Activated CD8-positive, alpha-beta memory T cell treated with anti-CD3 and anti-CD28 coated beads, Interleukin-2, amount 10 ng/mL, durations not matched to agents 7 days and 5 days (primary cell): ENCODE results near the gene JSRP1. TPM values are rescaled to one million over a fixed set of nuclear protein-coding genes. Genes with fewer than 3 reads are reported as not detected.
A peak's percentile ranks its signal among the peaks of the same experiment; 100 is the strongest.
"Not testable (repeated sequence)": the region's sequence is repeated elsewhere in the genome, so short reads cannot be mapped to it uniquely, and the experiment has no call there.

ENCODE experiments used
- ATAC-seq: fragments of 150-1000 bp; cut with Tn5 transposase; one replicate; pipeline ENCODE4 v1.10.0; 2021; ENCODE audit warnings: moderate library complexity
- CTCF ChIA-PET: fragments of 350-600 bp; sonication (Branson Sonifier 250); formaldehyde crosslinking; loops from one replicate; lab custom pipeline; 2021; ENCODE audit warnings: antibody characterized with exemption; lab: Charles Lee
- DNase-seq: peaks from one replicate; pipeline ENCODE4 v3.0.0-alpha.2; 2020
- H3K27ac Mint-ChIP-seq: one replicate; pipeline ENCODE4 v1.8.0; 2021; ENCODE audit warnings: mild to moderate bottlenecking, mixed read lengths
- H3K27me3 Mint-ChIP-seq: one replicate; pipeline ENCODE4 v1.8.0; 2021; ENCODE audit warnings: mixed read lengths
- H3K36me3 Mint-ChIP-seq: one replicate; pipeline ENCODE4 v1.8.0; 2021; ENCODE audit warnings: mild to moderate bottlenecking, mixed read lengths
- H3K4me1 Mint-ChIP-seq: one replicate; pipeline ENCODE4 v1.8.0; 2021; ENCODE audit warnings: mixed read lengths
- H3K4me3 Mint-ChIP-seq: one replicate; pipeline ENCODE4 v1.8.0; 2021; ENCODE audit warnings: mild to moderate bottlenecking, moderate library complexity, mixed read lengths
- H3K9me3 Mint-ChIP-seq: one replicate; pipeline ENCODE4 v1.8.0; 2022; ENCODE audit warnings: low read depth, mixed read lengths
- total RNA-seq, 2 experiments: library from RNA; stranded (reverse); gene quantifications; one replicate each; pipeline ENCODE4 v1.2.3, GENCODE V29; 2021

The JSRP1 gene
- total RNA-seq, 2 experiments from 2014 or later: 1.0 TPM; not detected in 1

GRCh38 chr19:2288818-2289713 is 32.8 kb upstream of the JSRP1 start:
- DNase-seq (no peak), ATAC-seq (peak; percentile 21)
- H3K36me3 Mint-ChIP-seq: peaks cover 9% of the 10 kb centered on the region
- CTCF ChIA-PET: interaction anchor here (1.0 to 5.6 kb wide), 9 partner anchors 9 to 322 kb away, joined by 3 to 52 read pairs (median 6); partner anchors contain the start of gene PLEKHJ1
- peaks cover 25% of the 10 kb centered on the region for H3K4me1 Mint-ChIP-seq
- peak overlapping the region; percentile 78 for H3K4me3 Mint-ChIP-seq
- peaks cover 5% of the 10 kb centered on the region for H3K27me3 Mint-ChIP-seq
- H3K27ac Mint-ChIP-seq: peak overlapping the region; percentile 91
- H3K9me3 Mint-ChIP-seq: no peaks in the 10 kb centered on the region

GRCh38 chr19:2288338-2288817 is 32.2 kb upstream of the JSRP1 start:
- no peaks in the 10 kb centered on the region for H3K9me3 Mint-ChIP-seq
- peaks cover 6% of the 10 kb centered on the region for H3K36me3 Mint-ChIP-seq
- peak overlapping the region; percentile 78 for H3K4me3 Mint-ChIP-seq
- DNase-seq (no peak), ATAC-seq (no peak)
- H3K27ac Mint-ChIP-seq: peak overlapping the region; percentile 91
- peaks cover 5% of the 10 kb centered on the region for H3K27me3 Mint-ChIP-seq
- H3K4me1 Mint-ChIP-seq: peaks cover 22% of the 10 kb centered on the region
- CTCF ChIA-PET: interaction anchor here (1.0 to 5.6 kb wide), 8 partner anchors 14 to 323 kb away, joined by 3 to 52 read pairs (median 6); partner anchors contain the start of gene PLEKHJ1

- DNase-seq (no peak), ATAC-seq (no peak)
- Mint-ChIP-seq H3K36me3 (peaks cover 3% of the 10 kb centered on the region), H3K9me3 (no peaks in the 10 kb centered on the region), H3K4me1 (peaks cover 25% of the 10 kb centered on the region), H3K27ac (no peak overlapping the region), H3K27me3 (peaks cover 9% of the 10 kb centered on the region), H3K4me3 (no peak overlapping the region)
- CTCF ChIA-PET: interaction anchor here (1.0 to 5.6 kb wide), 6 partner anchors 13 to 323 kb away, joined by 3 to 52 read pairs (median 6); partner anchors contain the start of gene PLEKHJ1
Observed at GRCh38 chr19:2287585-2288337, 31.5 kb upstream of the JSRP1 start.

- no peak for DNase-seq
- no peak for ATAC-seq
- no peak overlapping the region for H3K27ac Mint-ChIP-seq
- H3K36me3 Mint-ChIP-seq: no peaks in the 10 kb centered on the region
- H3K27me3 Mint-ChIP-seq: peaks cover 12% of the 10 kb centered on the region
- no peak overlapping the region for H3K4me3 Mint-ChIP-seq
- peaks cover 34% of the 10 kb centered on the region for H3K4me1 Mint-ChIP-seq
- no peaks in the 10 kb centered on the region for H3K9me3 Mint-ChIP-seq
- CTCF ChIA-PET: interaction anchor here (1.0 to 5.6 kb wide), 5 partner anchors 12 to 324 kb away, joined by 3 to 52 read pairs (median 4); no protein-coding TSS in a partner anchor
Observed at GRCh38 chr19:2286402-2287140, 30.4 kb upstream of the JSRP1 start.

- H3K4me1 Mint-ChIP-seq: peaks cover 21% of the 10 kb centered on the region
- peaks cover 11% of the 10 kb centered on the region for H3K27me3 Mint-ChIP-seq
- no peaks in the 10 kb centered on the region for H3K36me3 Mint-ChIP-seq
- ATAC-seq (no peak), DNase-seq (no peak)
- H3K27ac Mint-ChIP-seq: no peak overlapping the region
- CTCF ChIA-PET: interaction anchor here (1.1 kb wide), 1 partner anchor 22 kb away, joined by 3 read pairs; no protein-coding TSS in a partner anchor
- no peak overlapping the region for H3K4me3 Mint-ChIP-seq
- H3K9me3 Mint-ChIP-seq: no peaks in the 10 kb centered on the region
Observed at GRCh38 chr19:2283835-2284507, 27.8 kb upstream of the JSRP1 start.

GRCh38 chr19:2282862-2283237 is 26.6 kb upstream of the JSRP1 start:
- DNase-seq (no peak), ATAC-seq (no peak)
- Mint-ChIP-seq H3K9me3 (no peaks in the 10 kb centered on the region), H3K4me1 (peaks cover 13% of the 10 kb centered on the region), H3K27me3 (peaks cover 7% of the 10 kb centered on the region), H3K4me3 (no peak overlapping the region), H3K27ac (no peak overlapping the region), H3K36me3 (no peaks in the 10 kb centered on the region)
- CTCF ChIA-PET: interaction anchor here (0.9 kb wide), 1 partner anchor 173 kb away, joined by 3 read pairs; no protein-coding TSS in a partner anchor

GRCh38 chr19:2282062-2282861 is 26.0 kb upstream of the JSRP1 start, which contains the start of gene PEAK3:
Gene PEAK3, minus strand, starts transcription at chr19:2282175. Its CDS starts 1,244 bp downstream, at chr19:2280931.
- CTCF ChIA-PET: interaction anchor here (0.8 to 0.9 kb wide), 2 partner anchors 9 to 174 kb away, joined by 3 to 5 read pairs; no protein-coding TSS in a partner anchor
- no peaks in the 10 kb centered on the region for H3K9me3 Mint-ChIP-seq
- H3K27me3 Mint-ChIP-seq: peaks cover 7% of the 10 kb centered on the region
- H3K27ac Mint-ChIP-seq: peak within 1 kb of the TSS; percentile 19
- peaks cover 13% of the 10 kb centered on the region for H3K4me1 Mint-ChIP-seq
- DNase-seq: peak; percentile 78
- peak within 1 kb of the TSS; percentile 32 for H3K4me3 Mint-ChIP-seq
- H3K36me3 Mint-ChIP-seq: no peaks in the 10 kb centered on the region
- peak; percentile 55 for ATAC-seq

- CTCF ChIA-PET: interaction anchor here (0.8 kb wide), 1 partner anchor 8 kb away, joined by 5 read pairs; no protein-coding TSS in a partner anchor
- H3K4me3 Mint-ChIP-seq, H3K9me3 Mint-ChIP-seq, ATAC-seq, H3K27me3 Mint-ChIP-seq, DNase-seq, H3K36me3 Mint-ChIP-seq: not testable (repeated sequence)
- H3K4me1 Mint-ChIP-seq: peaks cover 15% of the 10 kb centered on the region
- peak overlapping the region; percentile 19 for H3K27ac Mint-ChIP-seq
Observed at GRCh38 chr19:2281265-2282061, 25.2 kb upstream of the JSRP1 start.

GRCh38 chr19:2280633-2281264 is 24.5 kb upstream of the JSRP1 start:
- CTCF ChIA-PET: interaction anchor here (0.8 to 1.3 kb wide), 2 partner anchors 8 to 20 kb away, joined by 3 to 6 read pairs; no protein-coding TSS in a partner anchor
- peaks cover 7% of the 10 kb centered on the region for H3K27me3 Mint-ChIP-seq
- no peaks in the 10 kb centered on the region for H3K36me3 Mint-ChIP-seq
- no peak overlapping the region for H3K4me3 Mint-ChIP-seq
- H3K9me3 Mint-ChIP-seq: no peaks in the 10 kb centered on the region
- ATAC-seq: no peak
- peaks cover 15% of the 10 kb centered on the region for H3K4me1 Mint-ChIP-seq
- DNase-seq: no peak
- no peak overlapping the region for H3K27ac Mint-ChIP-seq

GRCh38 chr19:2278459-2279158 is 22.4 kb upstream of the JSRP1 start:
- H3K4me3 Mint-ChIP-seq: no peak overlapping the region
- CTCF ChIA-PET: interaction anchor here (1.2 to 1.7 kb wide), 2 partner anchors 110 to 114 kb away, joined by 3 to 4 read pairs; no protein-coding TSS in a partner anchor
- H3K36me3 Mint-ChIP-seq: peaks cover 5% of the 10 kb centered on the region
- H3K27me3 Mint-ChIP-seq: peaks cover 7% of the 10 kb centered on the region
- peaks cover 27% of the 10 kb centered on the region for H3K4me1 Mint-ChIP-seq
- DNase-seq (no peak), ATAC-seq (no peak)
- no peaks in the 10 kb centered on the region for H3K9me3 Mint-ChIP-seq
- H3K27ac Mint-ChIP-seq: no peak overlapping the region
